Activated CD8-positive, alpha-beta memory T cell treated with anti-CD3 and anti-CD28 coated beads, Interleukin-2, amount 50 U/mL, for 24 hours (primary cell): ENCODE results near the gene APOBEC3G.

Experiments
- DNase-seq: peaks from one replicate; pipeline ENCODE4 v3.0.0-alpha.2; 2020; ENCODE audit errors: extremely low read depth

Gene APOBEC3G

GRCh38 chr22:39123751-39124581, 46.9 kb downstream of the APOBEC3G start:
- no peak for DNase-seq

- DNase-seq = no peak
These were observed 48.5 kb downstream of the APOBEC3G start for GRCh38 chr22:39125622-39126021.

- no peak for DNase-seq
These were observed 51.4 kb downstream of the APOBEC3G start for GRCh38 chr22:39128508-39128907.

- no peak for DNase-seq
These were observed 52.0 kb downstream of the APOBEC3G start for GRCh38 chr22:39129081-39129480.

- DNase-seq = no peak
These were observed 52.7 kb downstream of the APOBEC3G start for GRCh38 chr22:39129746-39130145.

GRCh38 chr22:39130152-39130704, 53.2 kb downstream of the APOBEC3G start:
- DNase-seq = no peak

DNA sequence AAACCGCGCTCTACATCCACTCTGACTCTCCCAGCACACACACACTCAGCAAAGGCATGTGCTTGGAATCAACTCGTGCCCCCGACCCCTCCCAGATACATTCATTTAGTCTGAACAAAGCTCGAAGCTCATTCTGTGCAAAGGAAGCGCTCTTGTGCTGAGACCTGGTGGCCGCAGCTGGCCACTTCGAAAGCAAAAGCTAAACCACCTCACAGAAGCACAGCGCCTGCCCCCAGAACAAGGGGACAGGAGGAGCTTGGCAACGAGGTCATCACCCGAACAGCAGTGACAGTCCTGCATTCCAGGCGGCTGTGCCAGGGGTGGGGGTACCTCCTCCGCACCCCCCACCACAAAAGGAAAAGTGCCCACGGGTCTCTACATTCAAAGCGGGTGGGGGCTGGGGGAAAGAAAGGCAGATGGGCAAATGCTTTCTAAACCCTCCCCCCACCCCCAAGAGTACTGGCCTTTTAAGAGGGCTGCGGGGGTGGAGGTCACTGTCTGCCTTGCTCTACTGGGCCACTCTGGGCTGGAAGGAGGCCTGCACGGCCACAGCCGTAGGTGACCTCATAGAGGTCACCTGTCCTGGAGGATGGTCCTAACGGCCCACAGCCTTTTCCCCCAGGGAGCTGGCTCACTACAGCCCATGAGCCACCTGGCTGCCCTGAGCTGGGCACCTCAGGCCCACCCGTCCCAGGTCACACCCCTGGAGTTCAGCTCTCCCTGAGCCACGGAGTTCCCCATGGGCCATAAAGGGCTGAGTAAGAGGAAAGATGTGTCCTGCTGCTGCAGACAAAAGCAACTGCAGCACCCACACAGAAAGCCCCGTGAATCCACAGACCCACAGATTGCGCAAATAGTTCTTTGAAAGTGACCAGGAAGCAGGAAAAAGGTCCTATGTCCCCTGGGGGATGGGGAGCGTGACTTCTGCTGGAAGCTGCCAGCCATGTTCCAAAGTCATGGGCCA, 54.1 kb downstream of the APOBEC3G start:
- no peak for DNase-seq

DNA sequence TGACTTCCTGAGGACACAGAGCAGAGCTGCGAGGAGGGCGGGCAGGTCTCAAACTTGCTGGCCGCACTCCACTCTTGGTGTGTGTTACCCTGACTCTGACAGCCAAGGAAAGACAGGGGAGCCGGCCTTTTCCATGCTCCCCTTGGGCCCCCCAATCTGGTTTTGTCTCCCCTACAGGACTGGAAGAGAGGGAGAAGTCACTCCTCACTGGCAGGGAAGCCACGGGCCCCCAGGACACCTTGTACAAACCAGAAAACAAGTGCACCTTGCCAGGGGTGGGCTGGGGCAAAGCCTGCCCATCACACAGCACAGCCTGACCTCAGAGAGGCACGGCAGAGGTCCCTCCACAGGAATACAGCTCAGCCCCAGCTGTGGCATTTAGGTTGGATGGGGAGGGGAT, 55.2 kb downstream of the APOBEC3G start:
- DNase-seq = no peak

GRCh38 chr22:39132871-39133524, 55.9 kb downstream of the APOBEC3G start:
- DNase-seq = no peak

DNA sequence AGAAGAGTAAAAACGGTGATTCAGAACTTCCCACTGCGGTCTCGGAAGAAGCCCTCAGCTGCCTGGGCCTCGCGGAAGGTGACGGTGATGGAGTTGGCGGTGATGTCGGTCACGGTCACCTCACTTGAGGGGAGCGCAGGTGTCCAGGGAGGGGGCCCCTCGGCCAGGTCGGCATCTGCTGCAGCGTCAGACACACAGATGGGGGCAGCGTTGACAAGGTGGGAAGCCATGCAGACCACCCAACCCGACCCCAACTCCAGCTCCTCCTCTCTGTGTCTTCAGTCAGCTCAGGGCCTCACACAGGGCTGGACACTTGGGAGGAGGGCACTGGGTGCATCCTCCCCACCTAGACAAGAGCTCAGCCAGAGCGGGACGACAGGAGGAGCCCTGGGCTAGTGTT, 56.8 kb downstream of the APOBEC3G start:
- no peak for DNase-seq

GRCh38 chr22:39134366-39135091, 57.5 kb downstream of the APOBEC3G start:
- no peak for DNase-seq

GRCh38 chr22:39135092-39135896, 58.2 kb downstream of the APOBEC3G start:
- no peak for DNase-seq

- no peak for DNase-seq
These were observed 59.2 kb downstream of the APOBEC3G start for GRCh38 chr22:39136317-39136716.
